HepG2 (cell line): Measurements from ENCODE around the gene ADGRB2. TPM values are rescaled to one million over a fixed set of nuclear protein-coding genes. Genes with fewer than 3 reads are reported as not detected.
A peak's percentile ranks its signal among the peaks of the same experiment; 100 is the strongest.

Source experiments
- ARID3A ChIP-seq: IDR thresholded peaks from 2 replicates; pipeline ENCODE4 v1.6.1; 2012; ENCODE audit warnings: low read depth, low read length, improper control_type of control experiment
- ATF2 ChIP-seq: sonication (generic); formaldehyde crosslinking; IDR thresholded peaks from 2 replicates; pipeline ENCODE4 v1.4.0; 2020; ENCODE audit warnings: missing genetic modification reagents
- ETV6 ChIP-seq: sonication (generic); formaldehyde crosslinking; conservative IDR thresholded peaks from 2 replicates; pipeline ENCODE4 v1.4.0; 2020; ENCODE audit warnings: missing genetic modification reagents
- GABPB1 ChIP-seq: IDR thresholded peaks from 2 replicates; pipeline ENCODE4 v1.6.1; 2016; ENCODE audit warnings: mild to moderate bottlenecking, missing genetic modification reagents, moderate library complexity, missing compliant biosample characterization
- KAT7 ChIP-seq: IDR thresholded peaks from 2 replicates; pipeline ENCODE4 v1.6.1; 2018; ENCODE audit warnings: borderline replicate concordance, missing compliant biosample characterization
- KDM1A ChIP-seq: IDR thresholded peaks from 2 replicates; pipeline ENCODE4 v1.6.1; 2016; ENCODE audit warnings: missing compliant biosample characterization
- NR0B2 ChIP-seq: sonication (generic); formaldehyde crosslinking; IDR thresholded peaks from 2 replicates; pipeline ENCODE4 v1.4.0; 2020; ENCODE audit warnings: mild to moderate bottlenecking, missing genetic modification reagents
- PATZ1 ChIP-seq: sonication (generic); formaldehyde crosslinking; IDR thresholded peaks from 2 replicates; pipeline ENCODE4 v1.4.0; 2020; ENCODE audit warnings: missing genetic modification reagents
- SNAI1 ChIP-seq: sonication (generic); formaldehyde crosslinking; IDR thresholded peaks from 2 replicates; pipeline ENCODE4 v1.5.0; 2020; ENCODE audit warnings: mild to moderate bottlenecking, missing genetic modification reagents, borderline replicate concordance
- TSC22D2 ChIP-seq: sonication (generic); formaldehyde crosslinking; IDR thresholded peaks from 2 replicates; pipeline ENCODE4 v1.5.1; 2020; ENCODE audit warnings: missing genetic modification reagents, mild to moderate bottlenecking, borderline replicate concordance
- ZBTB37 ChIP-seq: sonication (generic); formaldehyde crosslinking; IDR thresholded peaks from 2 replicates; pipeline ENCODE4 v1.4.0; 2020; ENCODE audit warnings: mild to moderate bottlenecking, missing genetic modification reagents
- ZFP36 ChIP-seq: fragments of 150-350 bp; IDR thresholded peaks from 2 replicates; pipeline ENCODE4 v1.6.1; 2018; ENCODE audit warnings: borderline replicate concordance, low read length, low read depth; ENCODE audit not compliant: partially characterized antibody
- ZNF430 ChIP-seq: sonication (generic); formaldehyde crosslinking; IDR thresholded peaks from 2 replicates; pipeline ENCODE4 v1.9.0; 2021; ENCODE audit warnings: mild to moderate bottlenecking, missing genetic modification reagents
- ZNF572 ChIP-seq: sonication (generic); formaldehyde crosslinking; IDR thresholded peaks from 2 replicates; pipeline ENCODE4 v1.5.1; 2020; ENCODE audit warnings: mild to moderate bottlenecking, missing genetic modification reagents
- ZNF598 ChIP-seq: sonication (generic); formaldehyde crosslinking; IDR thresholded peaks from 2 replicates; pipeline ENCODE4 v1.5.1; 2020; ENCODE audit warnings: mild to moderate bottlenecking, missing genetic modification reagents, borderline replicate concordance
- ZNF687 ChIP-seq: sonication (generic); formaldehyde crosslinking; IDR thresholded peaks from 2 replicates; pipeline ENCODE4 v1.5.1; 2020; ENCODE audit warnings: mild to moderate bottlenecking, missing genetic modification reagents, moderate library complexity
- ZNF768 ChIP-seq: sonication (generic); formaldehyde crosslinking; IDR thresholded peaks from 2 replicates; pipeline ENCODE4 v1.4.0; 2020; ENCODE audit warnings: missing genetic modification reagents
- polyA plus RNA-seq, 8 experiments: library from polyadenylated mRNA; depleted of rRNA in 3 of 8; stranded (reverse) in 7 of 8; unstranded in 1 of 8; fragments of >200 nt; fragmentation: Illumina TruSeq in 4 of 8; extraction: Trizol in 4 of 8; gene quantifications; 2 replicates each; pipeline versions ENCODE4 v1.2.1 to v1.2.3, GENCODE V29; 2011 to 2016; ENCODE audit warnings: low read depth in 4 of 8, missing spikeins in 1 of 8, mixed read lengths in 1 of 8; ENCODE audit not compliant: insufficient read depth in 1 of 8
- total RNA-seq, 5 experiments: library from RNA; depleted of rRNA; stranded (reverse); fragments of >200 nt; fragmentation: Illumina TruSeq; extraction: Trizol; gene quantifications; 2 replicates each; pipeline ENCODE4 v1.2.3, GENCODE V29; 2016; ENCODE audit warnings: low read depth in 1 of 5

ADGRB2 gene
- total and polyA plus RNA-seq, 2 of the 13 experiments (the other 11 are each of a cell fraction or from before 2014, with no cell fraction given): 0.03 to 0.09 TPM

- TF ChIP-seq ZNF687: peak; percentile 53
- TF ChIP-seq ZNF768 (CRISPR knock-in tag): peak; percentile 100
- no peak for TF ChIP-seq ARID3A
- TF ChIP-seq TSC22D2 (CRISPR knock-in tag): no peak
- TF ChIP-seq ATF2 (CRISPR knock-in tag): no peak
- TF ChIP-seq ZNF572 (CRISPR knock-in tag): no peak
- no peak for TF ChIP-seq NR0B2 (CRISPR knock-in tag)
- no peak for TF ChIP-seq SNAI1 (CRISPR knock-in tag)
- peak; percentile 49 for TF ChIP-seq ZFP36
- peak; percentile 84 for TF ChIP-seq PATZ1 (CRISPR knock-in tag)
- TF ChIP-seq KAT7 (CRISPR knock-in tag): 0 out of 2 replicates have a peak, but pooled peaks have one; percentile 20
- peak; percentile 68; the same call in 1 of the 2 replicates for TF ChIP-seq KDM1A (CRISPR knock-in tag)
- TF ChIP-seq ZBTB37 (CRISPR knock-in tag): no peak
- 0 out of 2 replicates have a peak, but pooled peaks have one; percentile 42 for TF ChIP-seq ZNF598 (CRISPR knock-in tag)
- TF ChIP-seq ETV6 (CRISPR knock-in tag): no peak
- no peak for TF ChIP-seq ZNF430 (CRISPR knock-in tag)
- peak; percentile 34; the same call in 1 of the 2 replicates for TF ChIP-seq GABPB1
Observed at GRCh38 chr1:31703431-31704270, 60.5 kb downstream of the ADGRB2 start, which contains the start of gene COL16A1 (continued).
